Mucosa of descending colon (tissue), 3 donors: Measurements from ENCODE around the gene ANO9. TPM values are rescaled to one million over a fixed set of nuclear protein-coding genes. Genes with fewer than 3 reads are reported as not detected.
"Not testable (repeated sequence)": the region's sequence is repeated elsewhere in the genome, so short reads cannot be mapped to it uniquely, and the experiment has no call there.

Experiments
- ATAC-seq: fragments of 200-7000 bp; cut with Tn5 transposase; one replicate; pipeline ENCODE4 v1.9.1; 2020; ENCODE audit warnings: mild to moderate bottlenecking, moderate library complexity
- DNase-seq, 3 donors: peaks; one replicate each; pipeline ENCODE4 v3.0.0-alpha.2; 2020
- H3K36me3 ChIP-seq: fragments of 200-600 bp; one replicate; pipeline ENCODE4 v1.8.0; 2021; ENCODE audit warnings: low read depth, mild to moderate bottlenecking
- H3K4me1 ChIP-seq: fragments of 200-600 bp; one replicate; pipeline ENCODE4 v1.8.0; 2021; ENCODE audit warnings: low read depth, mild to moderate bottlenecking
- H3K4me3 ChIP-seq: fragments of 200-600 bp; one replicate; pipeline ENCODE4 v1.8.0; 2021; ENCODE audit warnings: mild to moderate bottlenecking
- H3K9me3 ChIP-seq: fragments of 200-600 bp; one replicate; pipeline ENCODE4 v1.8.0; 2021; ENCODE audit warnings: mild to moderate bottlenecking
- CTCF ChIP-seq: fragments of 200-600 bp; IDR thresholded peaks from one replicate; pipeline ENCODE4 v1.8.0; 2022; ENCODE audit warnings: antibody characterized with exemption, mild to moderate bottlenecking
- intact Hi-C, 2 donors: fragments of 100-400 bp; cut with DNase I in 1 of 2; cut with micrococcal nuclease in 1 of 2; formaldehyde crosslinking; loops; one replicate each; pipeline versions ENCODE4 v1.11.0 to v1.11.1; 2022; cut with DNase I, micrococcal nuclease
- total RNA-seq, 3 donors: library from RNA; stranded (reverse); fragmentation: NEBNext Ultra II Directional in 2 of 3; extraction: Animal tissue kit (Norgen Biotek cat#: 25700) in 2 of 3; gene quantifications; one replicate each; pipeline versions ENCODE4 v1.2.1 to v1.2.4, GENCODE V29; 2021 to 2023
- donor health status: DM: no; HTN: no; CAD: no; lungs with moderate emphysema.
- donor health status: DM: no; HTN: no; CAD: no.
- donor health status: DM: no; HTN: yes; CAD: no.

Gene ANO9
- total RNA-seq, 3 donors from 2014 or later, result 85.2 to 179 (median 131) TPM

DNA sequence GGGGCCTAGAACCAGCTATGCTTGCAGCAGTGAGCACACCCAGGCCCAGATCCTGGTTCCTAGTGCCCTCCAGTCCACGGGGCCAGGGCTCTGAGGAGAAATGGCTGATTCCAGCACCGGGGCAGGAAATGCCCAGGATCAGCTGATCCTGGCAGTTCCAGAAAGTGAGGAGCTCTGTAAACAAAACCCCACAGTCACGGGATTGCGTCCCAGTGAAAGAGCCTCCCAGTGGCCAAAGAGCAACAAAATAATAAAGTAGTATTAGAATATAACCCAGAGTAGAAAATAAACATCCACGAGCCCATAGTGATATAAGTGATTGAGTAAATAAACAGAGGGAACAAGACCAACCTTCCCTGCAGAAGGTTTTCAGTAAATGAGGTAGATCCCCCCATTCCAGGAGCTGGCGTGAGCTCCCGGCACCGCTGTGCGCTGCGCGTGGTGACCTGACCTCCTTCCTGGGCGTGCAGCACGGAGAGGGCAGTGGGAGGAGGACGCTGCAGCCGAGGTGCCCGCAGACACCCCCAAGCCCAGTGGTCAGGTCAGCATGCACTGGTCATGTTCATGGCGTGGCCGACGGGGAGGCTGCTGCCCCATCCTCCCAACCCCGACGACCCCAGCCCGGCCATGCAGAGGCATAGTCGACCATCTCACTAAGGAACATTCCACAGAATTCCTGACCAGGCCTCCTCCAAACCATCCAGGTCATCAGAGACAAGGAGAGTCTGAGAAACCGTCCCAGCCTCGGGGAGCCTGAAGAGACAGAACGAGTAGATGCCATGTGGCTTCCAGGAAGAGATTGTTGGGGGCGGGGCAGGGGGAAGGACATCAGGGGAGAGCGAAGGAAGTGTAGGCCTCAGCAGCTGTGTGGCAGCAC lies 28.1 kb upstream of the ANO9 start:
- Histone ChIP-seq H3K4me1 (peaks cover 5% of the 10 kb centered on the region), H3K4me3 (no peak overlapping the region), H3K9me3 (no peaks in the 10 kb centered on the region), H3K36me3 (no peaks in the 10 kb centered on the region)
- no peak for TF ChIP-seq CTCF
- DNase-seq, result peak in 2 of 3 donors; percentile 60 to 69
- intact Hi-C loops, result no loop called here
- ATAC-seq, result peak; percentile 88

DNA sequence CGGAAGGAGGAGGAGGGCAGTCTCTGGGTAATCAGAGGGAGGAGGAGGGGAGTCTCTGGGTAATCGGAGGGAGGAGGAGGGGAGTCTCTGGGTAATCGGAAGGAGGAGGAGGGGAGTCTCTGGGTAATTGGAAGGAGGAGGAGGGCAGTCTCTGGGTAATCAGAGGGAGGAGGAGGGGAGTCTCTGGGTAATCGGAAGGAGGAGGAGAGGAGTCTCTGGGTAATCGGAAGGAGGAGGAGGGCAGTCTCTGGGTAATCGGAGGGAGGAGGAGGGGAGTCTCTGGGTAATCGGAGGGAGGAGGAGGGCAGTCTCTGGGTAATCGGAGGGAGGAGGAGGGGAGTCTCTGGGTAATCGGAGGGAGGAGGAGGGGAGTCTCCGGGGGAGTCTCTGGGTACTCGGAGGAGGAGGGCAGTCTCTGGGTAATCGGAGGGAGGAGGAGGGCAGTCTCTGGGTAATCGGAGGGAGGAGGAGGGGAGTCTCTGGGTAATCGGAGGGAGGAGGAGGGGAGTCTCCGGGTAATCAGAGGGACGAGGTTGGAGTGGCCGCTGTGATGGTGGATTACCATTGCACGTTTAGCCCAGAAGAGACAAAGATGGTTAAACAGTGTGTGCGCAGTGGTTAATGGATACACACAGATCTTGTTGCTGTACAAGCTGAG lies 27.3 kb upstream of the ANO9 start:
- DNase-seq, ATAC-seq, H3K36me3 ChIP-seq, H3K4me1 ChIP-seq, intact Hi-C loops, H3K9me3 ChIP-seq, H3K4me3 ChIP-seq: not testable (repeated sequence)

DNA sequence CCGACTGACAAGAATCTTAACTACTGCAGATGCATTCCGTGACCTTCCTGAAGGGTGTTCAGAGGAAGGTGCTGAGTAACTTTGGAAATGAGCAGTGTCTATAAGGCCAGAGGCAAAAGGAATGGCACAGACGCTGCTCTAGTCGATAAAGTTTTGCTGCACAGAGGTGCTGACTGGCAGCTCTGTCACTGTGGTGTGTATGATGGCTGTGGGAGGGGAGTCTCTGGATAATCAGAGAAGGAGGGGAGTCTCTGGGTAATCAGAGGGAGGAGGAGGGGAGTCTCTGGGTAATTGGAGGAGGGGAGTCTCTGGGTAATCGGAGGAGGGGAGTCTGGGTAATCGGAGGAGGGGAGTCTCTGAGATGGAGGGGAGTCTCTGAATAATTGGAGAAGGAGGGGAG lies 26.7 kb upstream of the ANO9 start:
- ATAC-seq, result no peak
- Histone ChIP-seq H3K4me3 (no peak overlapping the region), H3K9me3 (no peaks in the 10 kb centered on the region), H3K36me3 (no peaks in the 10 kb centered on the region), H3K4me1 (peaks cover 5% of the 10 kb centered on the region)
- no peak for DNase-seq
- TF ChIP-seq CTCF, result no peak
- intact Hi-C loops, result no loop called here

- Histone ChIP-seq H3K36me3 (no peaks in the 10 kb centered on the region), H3K4me3 (no peak overlapping the region), H3K4me1 (peaks cover 5% of the 10 kb centered on the region), H3K9me3 (no peaks in the 10 kb centered on the region)
- no peak for TF ChIP-seq CTCF
- DNase-seq (no peak), ATAC-seq (no peak)
- intact Hi-C loops, result no loop called here
Measured at GRCh38 chr11:468036-468435, 26.2 kb upstream of the ANO9 start.

- Histone ChIP-seq H3K36me3 (no peaks in the 10 kb centered on the region), H3K4me3 (no peak overlapping the region), H3K4me1 (peaks cover 5% of the 10 kb centered on the region), H3K9me3 (no peaks in the 10 kb centered on the region)
- intact Hi-C loops, result no loop called here
- ATAC-seq, result no peak
- TF ChIP-seq CTCF, result no peak
- no peak for DNase-seq
Measured at GRCh38 chr11:465896-466530, 24.2 kb upstream of the ANO9 start.

DNA sequence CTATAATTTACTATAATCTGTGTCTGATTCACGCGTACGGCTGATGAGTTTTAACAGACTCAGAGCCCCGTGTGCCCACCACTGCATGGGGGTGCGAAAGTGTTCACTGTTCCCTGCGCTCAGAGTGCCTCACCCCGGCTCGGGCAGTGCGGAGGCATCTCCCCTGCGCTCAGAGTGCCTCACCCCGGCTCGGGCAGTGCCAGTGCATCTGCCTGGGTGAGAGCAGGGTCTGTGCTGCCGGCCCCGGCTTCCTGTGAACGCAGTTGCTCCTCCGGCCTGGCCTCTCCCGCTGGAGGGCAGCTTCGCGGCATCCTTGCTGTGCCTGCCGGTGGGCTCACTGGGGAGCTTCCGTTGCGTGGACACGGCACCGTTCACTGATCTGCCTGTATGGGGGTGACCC lies 22.5 kb upstream of the ANO9 start:
- Histone ChIP-seq H3K4me3 (no peak overlapping the region), H3K9me3 (no peaks in the 10 kb centered on the region), H3K36me3 (no peaks in the 10 kb centered on the region), H3K4me1 (no peaks in the 10 kb centered on the region)
- DNase-seq, result no peak
- intact Hi-C loops, result no loop called here
- no peak for ATAC-seq
- no peak for TF ChIP-seq CTCF
